ENCODE measurements around the gene USP6NL. TPM values are rescaled to one million over a fixed set of nuclear protein-coding genes. Genes with fewer than 3 reads are reported as not detected.

USP6NL gene
- total RNA-seq, 2 experiments from 2014 or later, result 0.49 to 1.1 TPM

DNA sequence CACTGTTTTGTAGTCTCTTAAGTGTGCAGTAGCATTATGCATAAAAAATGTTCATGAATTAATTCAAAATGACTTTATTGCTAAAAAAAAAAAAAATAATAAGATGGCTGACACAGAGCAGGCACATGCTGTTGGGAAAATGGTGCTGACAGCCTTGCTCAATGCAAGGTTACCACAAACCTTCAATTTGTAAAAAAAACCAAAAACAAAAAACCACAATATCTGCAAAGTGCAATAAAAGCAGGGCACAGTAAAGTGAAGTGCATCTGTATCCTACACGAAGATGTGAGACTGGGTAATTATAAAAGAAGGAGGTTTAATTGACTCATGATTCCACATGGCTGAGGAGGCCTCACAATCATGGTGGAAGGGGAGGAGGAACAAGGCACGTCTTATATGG lies 185.8 kb downstream of the USP6NL start:
- CTCF ChIA-PET, result no interaction called here

DNA sequence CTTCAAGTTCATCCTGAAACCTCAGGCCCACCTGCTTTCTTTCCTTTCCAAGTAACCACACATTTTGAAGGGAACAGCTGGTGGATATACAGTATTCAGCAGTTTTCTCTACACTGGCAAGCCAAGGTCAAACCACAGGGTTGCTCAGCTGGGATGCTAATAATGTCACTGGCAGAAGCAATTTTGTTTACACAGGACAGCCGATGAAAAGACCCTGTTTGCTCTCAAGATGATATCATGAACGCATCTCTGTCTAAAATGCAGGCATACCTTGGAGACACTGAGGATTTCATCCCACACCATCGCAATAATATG lies 186.2 kb downstream of the USP6NL start:
- CTCF ChIA-PET, result no interaction called here
- Mint-ChIP-seq H3K27me3 (peaks cover 3% of the 10 kb centered on the region), H3K9me3 (ENCODE audit: low read depth) (peaks cover 7% of the 10 kb centered on the region)

More for the DNA sequence above, 185.8 kb downstream of the USP6NL start:
- DNase-seq, result peak; percentile 23
- Mint-ChIP-seq H3K4me1 (peaks cover 8% of the 10 kb centered on the region), H3K27me3 (peaks cover 3% of the 10 kb centered on the region), H3K27ac (no peak overlapping the region), H3K4me3 (no peak overlapping the region), H3K9me3 (ENCODE audit: low read depth) (peaks cover 7% of the 10 kb centered on the region), H3K36me3 (peaks cover 9% of the 10 kb centered on the region)
- ATAC-seq, result no peak

DNA sequence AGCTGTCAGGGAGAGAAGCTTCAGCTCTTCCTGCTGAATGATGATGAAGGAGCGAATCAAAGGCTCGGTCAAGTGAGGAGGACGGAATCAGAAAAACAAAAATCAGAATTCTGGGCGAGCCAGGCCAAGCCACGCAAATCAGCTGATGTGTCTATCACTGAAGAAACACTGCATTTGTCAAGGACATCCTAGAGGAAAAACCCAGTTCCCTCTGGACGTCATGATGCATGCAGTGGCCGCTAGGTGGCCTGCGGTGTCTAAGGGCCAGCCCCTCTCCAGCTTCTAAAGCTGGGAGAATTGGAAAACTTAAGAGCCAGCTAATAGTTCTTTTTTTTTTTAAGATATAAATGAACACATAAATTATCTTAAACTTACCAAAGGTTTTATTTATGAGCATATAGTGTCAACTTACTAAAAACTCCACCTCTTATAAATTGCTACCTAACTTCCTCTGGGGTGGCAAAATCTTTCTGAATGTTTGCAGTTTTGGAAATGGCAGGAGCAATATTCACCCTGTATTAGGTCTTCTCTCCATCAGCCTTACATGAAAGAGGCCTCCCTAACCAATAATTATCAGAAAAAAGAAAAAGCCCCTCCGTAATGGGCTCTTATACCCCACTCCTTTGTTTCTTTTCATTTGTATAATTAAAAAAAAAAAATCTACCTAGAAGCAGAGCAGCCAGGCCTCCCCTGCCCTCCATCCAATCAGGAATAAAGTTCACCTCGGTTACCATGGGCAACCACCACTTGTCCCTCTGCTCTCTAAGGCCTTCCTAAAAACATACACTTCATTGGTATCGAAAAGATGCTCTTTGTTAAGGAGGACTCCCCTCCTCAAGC lies 186.8 kb downstream of the USP6NL start:
- no peak for ATAC-seq
- DNase-seq, result peak; percentile 26

More for the DNA sequence above, 186.2 kb downstream of the USP6NL start:
- ATAC-seq, result no peak
- no peak overlapping the region for H3K4me3 Mint-ChIP-seq
- peak; percentile 15 for DNase-seq
- peaks cover 8% of the 10 kb centered on the region for H3K4me1 Mint-ChIP-seq
- peaks cover 9% of the 10 kb centered on the region for H3K36me3 Mint-ChIP-seq
- H3K27ac Mint-ChIP-seq, result no peak overlapping the region

GRCh38 chr10:11416974-11417373 lies 194.5 kb downstream of the USP6NL start:
- ATAC-seq (no peak), DNase-seq (no peak)
- Mint-ChIP-seq H3K27ac (no peak overlapping the region), H3K9me3 (ENCODE audit: low read depth) (peaks cover 12% of the 10 kb centered on the region), H3K27me3 (peaks cover 3% of the 10 kb centered on the region), H3K4me3 (no peak overlapping the region), H3K4me1 (no peaks in the 10 kb centered on the region), H3K36me3 (no peaks in the 10 kb centered on the region)
- CTCF ChIA-PET, result no interaction called here

More for the DNA sequence above, 186.8 kb downstream of the USP6NL start:
- Mint-ChIP-seq H3K27ac (no peak overlapping the region), H3K27me3 (peaks cover 3% of the 10 kb centered on the region), H3K36me3 (peaks cover 9% of the 10 kb centered on the region), H3K4me1 (peaks cover 8% of the 10 kb centered on the region), H3K9me3 (ENCODE audit: low read depth) (peaks cover 10% of the 10 kb centered on the region), H3K4me3 (no peak overlapping the region)
- CTCF ChIA-PET, result interaction anchor here (0.7 kb wide), 1 partner anchor 283 kb away, joined by 3 read pairs; no protein-coding TSS in a partner anchor

GRCh38 chr10:11415095-11415494 lies 196.4 kb downstream of the USP6NL start:
- H3K4me3 Mint-ChIP-seq, result no peak overlapping the region
- H3K27me3 Mint-ChIP-seq, result no peaks in the 10 kb centered on the region
- DNase-seq (peak; percentile 15), ATAC-seq (no peak)
- H3K9me3 Mint-ChIP-seq (ENCODE audit: low read depth), result peaks cover 12% of the 10 kb centered on the region
- CTCF ChIA-PET, result interaction anchor here (0.8 kb wide), 1 partner anchor 300 kb away, joined by 3 read pairs; no protein-coding TSS in a partner anchor
- H3K4me1 Mint-ChIP-seq, result no peaks in the 10 kb centered on the region
- no peak overlapping the region for H3K27ac Mint-ChIP-seq
- no peaks in the 10 kb centered on the region for H3K36me3 Mint-ChIP-seq

DNA sequence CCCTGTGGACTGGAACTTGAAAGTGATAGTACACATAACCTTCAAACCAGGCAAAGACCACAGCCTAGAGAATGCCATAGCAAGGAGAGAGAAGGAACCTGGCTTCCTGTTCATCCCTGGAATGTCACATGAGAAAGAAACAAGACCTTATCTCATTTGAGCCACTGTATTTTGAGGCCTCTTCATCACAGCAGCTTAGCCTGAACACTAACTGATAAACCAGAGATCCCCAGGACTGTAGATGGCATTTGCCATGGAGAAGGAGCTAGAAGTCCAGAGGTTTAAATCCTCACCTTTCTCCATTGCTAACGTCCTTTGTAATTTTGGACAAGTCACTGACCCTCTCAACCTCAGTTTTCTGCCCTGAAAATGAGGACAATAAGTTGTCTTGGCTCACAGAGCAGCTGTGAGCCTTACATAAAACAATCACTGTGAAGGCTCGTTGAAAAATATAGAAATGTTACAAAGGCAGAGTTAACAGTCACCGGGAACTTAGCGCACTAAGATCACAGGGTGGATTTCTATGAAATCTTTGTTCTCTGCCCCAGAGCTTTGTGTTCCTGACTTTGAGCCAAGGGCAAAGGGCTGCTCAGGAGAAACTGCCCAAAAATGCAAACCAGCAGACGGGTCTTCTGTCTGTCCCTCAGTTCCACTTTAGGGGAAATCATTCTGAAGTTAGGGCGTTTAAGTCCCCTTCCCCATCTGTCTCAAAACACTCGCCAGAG lies 197.0 kb downstream of the USP6NL start:
- no peak overlapping the region for H3K27ac Mint-ChIP-seq
- H3K27me3 Mint-ChIP-seq, result no peaks in the 10 kb centered on the region
- H3K4me1 Mint-ChIP-seq, result no peaks in the 10 kb centered on the region
- no peaks in the 10 kb centered on the region for H3K36me3 Mint-ChIP-seq
- CTCF ChIA-PET, result interaction anchor here (0.8 kb wide), 1 partner anchor 299 kb away, joined by 3 read pairs; no protein-coding TSS in a partner anchor
- DNase-seq (peak; percentile 12), ATAC-seq (no peak)
- no peak overlapping the region for H3K4me3 Mint-ChIP-seq
- peaks cover 7% of the 10 kb centered on the region for H3K9me3 Mint-ChIP-seq (ENCODE audit: low read depth)

GRCh38 chr10:11411926-11412545 lies 199.4 kb downstream of the USP6NL start:
- H3K27me3 Mint-ChIP-seq, result no peaks in the 10 kb centered on the region
- H3K4me1 Mint-ChIP-seq, result peaks cover 12% of the 10 kb centered on the region
- H3K36me3 Mint-ChIP-seq, result peaks cover 4% of the 10 kb centered on the region
- no peak for ATAC-seq
- H3K9me3 Mint-ChIP-seq (ENCODE audit: low read depth), result peaks cover 2% of the 10 kb centered on the region
- H3K27ac Mint-ChIP-seq, result no peak overlapping the region
- CTCF ChIA-PET, result interaction anchor here (1.1 kb wide), 1 partner anchor 11 kb away, joined by 4 read pairs; no protein-coding TSS in a partner anchor
- DNase-seq, result no peak
- H3K4me3 Mint-ChIP-seq, result no peak overlapping the region

DNA sequence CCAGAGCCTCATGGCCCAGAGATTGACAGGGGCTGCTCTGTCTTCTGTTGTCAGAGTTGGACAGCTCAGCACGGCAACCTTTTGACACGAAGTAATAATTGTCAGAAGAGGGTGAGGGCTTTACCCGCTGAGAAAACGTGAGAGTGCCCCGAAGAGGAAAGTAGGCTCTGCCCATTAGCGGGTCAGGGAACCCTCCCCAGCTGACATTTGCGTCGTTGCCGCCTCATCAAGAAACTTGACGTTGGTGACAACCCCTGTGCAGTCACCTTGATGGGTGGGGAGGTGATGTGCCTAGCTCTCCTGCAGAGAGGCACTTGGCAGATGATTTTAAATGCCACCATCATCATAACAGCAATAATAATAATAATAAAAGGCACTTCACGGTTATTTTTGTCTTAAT lies 202.1 kb downstream of the USP6NL start:
- Mint-ChIP-seq H3K36me3 (peaks cover 4% of the 10 kb centered on the region), H3K27me3 (no peaks in the 10 kb centered on the region), H3K27ac (no peak overlapping the region), H3K9me3 (ENCODE audit: low read depth) (peaks cover 2% of the 10 kb centered on the region), H3K4me3 (no peak overlapping the region), H3K4me1 (peaks cover 14% of the 10 kb centered on the region)
- ATAC-seq (no peak), DNase-seq (no peak)
- CTCF ChIA-PET, result no interaction called here

DNA sequence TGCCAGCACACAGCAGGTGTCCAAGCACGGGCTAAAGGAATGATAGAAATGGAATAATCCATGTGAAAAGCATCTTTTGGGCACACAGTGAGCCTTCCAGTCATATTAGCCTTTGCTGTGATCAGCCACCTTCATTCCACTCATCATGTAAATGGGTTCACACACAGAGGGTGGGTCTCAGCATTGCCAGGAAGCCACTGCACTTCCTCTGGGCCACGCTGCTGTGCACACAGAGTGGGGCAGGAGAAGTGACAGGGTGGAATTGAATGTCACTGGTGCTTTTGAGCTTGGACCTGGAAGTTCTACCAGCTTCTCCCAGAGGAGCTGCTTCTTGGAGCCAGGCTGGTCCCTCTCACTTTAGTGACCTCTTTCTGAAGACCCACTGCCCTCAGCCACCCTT lies 203.5 kb downstream of the USP6NL start:
- no peak overlapping the region for H3K4me3 Mint-ChIP-seq
- H3K4me1 Mint-ChIP-seq, result peaks cover 22% of the 10 kb centered on the region
- no peak overlapping the region for H3K27ac Mint-ChIP-seq
- CTCF ChIA-PET, result no interaction called here
- H3K9me3 Mint-ChIP-seq (ENCODE audit: low read depth), result peaks cover 2% of the 10 kb centered on the region
- H3K27me3 Mint-ChIP-seq, result no peaks in the 10 kb centered on the region
- peaks cover 8% of the 10 kb centered on the region for H3K36me3 Mint-ChIP-seq
- ATAC-seq, result no peak
- DNase-seq, result no peak

GRCh38 chr10:11406746-11407145 lies 204.7 kb downstream of the USP6NL start:
- peaks cover 14% of the 10 kb centered on the region for H3K36me3 Mint-ChIP-seq
- H3K4me3 Mint-ChIP-seq, result no peak overlapping the region
- H3K27me3 Mint-ChIP-seq, result no peaks in the 10 kb centered on the region
- H3K27ac Mint-ChIP-seq, result no peak overlapping the region
- H3K4me1 Mint-ChIP-seq, result peaks cover 34% of the 10 kb centered on the region
- peaks cover 5% of the 10 kb centered on the region for H3K9me3 Mint-ChIP-seq (ENCODE audit: low read depth)
- no peak for DNase-seq
- no peak for ATAC-seq
- CTCF ChIA-PET, result no interaction called here

DNA sequence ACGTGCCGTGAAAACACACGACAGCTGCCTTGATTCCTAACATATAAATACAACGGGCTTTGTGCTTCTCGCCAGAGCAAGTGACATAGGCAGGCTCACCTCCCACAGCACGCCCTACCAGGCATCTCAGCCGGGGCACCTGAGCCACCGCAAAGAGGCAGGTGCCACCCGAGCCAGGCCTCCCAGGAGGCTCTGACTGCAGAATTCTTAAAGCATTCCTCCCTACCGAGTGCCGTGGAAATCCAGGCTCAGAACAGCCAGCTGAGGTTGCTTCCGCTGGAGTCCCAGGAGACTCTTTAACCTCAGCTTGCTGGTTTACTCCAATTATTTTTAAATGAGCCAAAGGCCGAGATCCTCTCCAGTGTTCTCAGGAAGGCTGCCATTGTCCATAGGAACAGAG lies 206.5 kb downstream of the USP6NL start:
- no peak overlapping the region for H3K27ac Mint-ChIP-seq
- CTCF ChIA-PET, result interaction anchor here (0.7 kb wide), 1 partner anchor 275 kb away, joined by 3 read pairs; no protein-coding TSS in a partner anchor
- H3K4me1 Mint-ChIP-seq, result peaks cover 52% of the 10 kb centered on the region
- H3K9me3 Mint-ChIP-seq (ENCODE audit: low read depth), result peaks cover 5% of the 10 kb centered on the region
- no peak for DNase-seq
- no peak overlapping the region for H3K4me3 Mint-ChIP-seq
- H3K27me3 Mint-ChIP-seq, result no peaks in the 10 kb centered on the region
- H3K36me3 Mint-ChIP-seq, result peaks cover 14% of the 10 kb centered on the region
- ATAC-seq, result no peak

Data from activated CD8-positive, alpha-beta memory T cell treated with anti-CD3 and anti-CD28 coated beads, Interleukin-2, amount 10 ng/mL, durations not matched to agents 7 days and 5 days (primary cell).